HG02938 (cell line): ENCODE data around the gene DUSP9.

ENCODE experiments used
- ATAC-seq: cut with Tn5 transposase; IDR thresholded peaks from one replicate; pipeline ENCODE4 v1.9.1; 2021; ENCODE audit warnings: mild to moderate bottlenecking, moderate library complexity; ENCODE audit not compliant: unreplicated experiment

Gene DUSP9

DNA sequence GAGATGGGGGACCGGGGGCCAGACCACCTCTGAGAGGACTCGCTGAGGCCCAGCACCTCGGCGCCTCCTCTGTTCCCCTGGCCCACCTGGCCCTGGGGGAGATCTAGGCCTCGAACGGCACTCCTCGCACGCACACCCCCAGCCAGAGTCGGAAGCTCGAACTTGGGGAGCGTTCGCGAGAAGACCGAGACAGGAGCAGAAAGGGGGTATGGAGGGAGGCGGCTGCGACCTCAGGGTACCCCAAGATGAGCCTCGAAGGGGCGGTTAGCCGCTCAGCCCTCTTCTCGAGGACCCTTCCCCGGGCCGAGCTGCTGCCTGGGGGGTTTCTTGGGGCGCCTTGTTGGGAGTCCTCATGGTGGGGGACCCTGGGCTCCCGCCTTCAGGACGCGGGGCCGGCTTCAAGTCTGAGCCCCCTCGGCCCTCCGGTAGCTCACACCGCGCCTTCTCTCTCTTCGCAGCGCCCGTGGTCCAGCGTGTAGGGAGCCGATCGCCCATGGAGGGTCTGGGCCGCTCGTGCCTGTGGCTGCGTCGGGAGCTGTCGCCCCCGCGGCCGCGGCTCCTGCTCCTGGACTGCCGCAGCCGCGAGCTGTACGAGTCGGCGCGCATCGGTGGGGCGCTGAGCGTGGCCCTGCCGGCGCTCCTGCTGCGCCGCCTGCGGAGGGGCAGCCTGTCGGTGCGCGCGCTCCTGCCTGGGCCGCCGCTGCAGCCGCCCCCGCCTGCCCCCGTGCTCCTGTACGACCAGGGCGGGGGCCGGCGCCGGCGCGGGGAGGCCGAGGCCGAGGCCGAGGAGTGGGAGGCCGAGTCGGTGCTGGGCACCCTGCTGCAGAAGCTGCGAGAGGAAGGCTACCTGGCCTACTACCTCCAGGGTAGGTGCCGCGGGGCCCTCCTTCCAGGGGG, 706 bp downstream of the DUSP9 start:
- ATAC-seq, result no peak

DNA sequence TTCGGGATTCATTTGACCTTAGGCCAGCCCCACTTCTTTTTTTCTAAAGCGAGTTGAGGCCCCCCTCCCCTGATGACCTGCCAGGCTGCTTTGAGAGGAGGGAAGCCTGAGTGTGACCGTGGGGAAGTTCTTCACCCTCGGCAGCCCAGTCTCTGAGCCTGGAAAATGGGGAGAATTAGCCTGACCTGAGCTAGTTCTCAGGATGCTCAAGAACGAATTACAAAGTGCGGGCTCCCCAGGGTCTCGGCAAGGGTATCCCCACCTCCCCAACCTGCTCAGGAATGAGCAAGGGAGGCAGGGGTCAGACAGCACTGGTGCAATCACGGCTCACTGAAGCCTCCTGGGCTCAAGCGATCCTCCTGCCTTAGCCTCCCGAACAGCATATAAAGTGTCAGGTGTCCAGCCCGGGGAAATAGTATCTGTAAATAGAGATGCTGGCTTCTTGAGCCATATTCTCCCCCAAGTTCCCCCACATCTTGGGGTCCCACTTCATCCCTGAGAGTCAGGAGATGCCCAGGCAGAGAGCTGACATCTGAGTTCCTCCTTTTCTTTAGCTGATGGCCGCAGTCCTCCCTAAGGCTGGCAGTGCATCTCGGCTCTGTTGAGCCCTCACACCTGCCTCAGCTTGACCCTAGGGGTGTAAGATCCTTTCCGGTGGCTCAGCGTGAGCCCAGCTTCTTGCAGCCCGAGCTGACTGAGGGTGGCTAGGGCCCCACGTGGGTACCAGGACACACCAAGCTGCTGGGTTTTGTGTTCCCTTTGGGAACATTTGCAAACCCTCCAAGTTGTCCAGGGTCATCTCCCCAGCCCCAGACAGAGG, 1.6 kb downstream of the DUSP9 start:
- ATAC-seq, result no peak

DNA sequence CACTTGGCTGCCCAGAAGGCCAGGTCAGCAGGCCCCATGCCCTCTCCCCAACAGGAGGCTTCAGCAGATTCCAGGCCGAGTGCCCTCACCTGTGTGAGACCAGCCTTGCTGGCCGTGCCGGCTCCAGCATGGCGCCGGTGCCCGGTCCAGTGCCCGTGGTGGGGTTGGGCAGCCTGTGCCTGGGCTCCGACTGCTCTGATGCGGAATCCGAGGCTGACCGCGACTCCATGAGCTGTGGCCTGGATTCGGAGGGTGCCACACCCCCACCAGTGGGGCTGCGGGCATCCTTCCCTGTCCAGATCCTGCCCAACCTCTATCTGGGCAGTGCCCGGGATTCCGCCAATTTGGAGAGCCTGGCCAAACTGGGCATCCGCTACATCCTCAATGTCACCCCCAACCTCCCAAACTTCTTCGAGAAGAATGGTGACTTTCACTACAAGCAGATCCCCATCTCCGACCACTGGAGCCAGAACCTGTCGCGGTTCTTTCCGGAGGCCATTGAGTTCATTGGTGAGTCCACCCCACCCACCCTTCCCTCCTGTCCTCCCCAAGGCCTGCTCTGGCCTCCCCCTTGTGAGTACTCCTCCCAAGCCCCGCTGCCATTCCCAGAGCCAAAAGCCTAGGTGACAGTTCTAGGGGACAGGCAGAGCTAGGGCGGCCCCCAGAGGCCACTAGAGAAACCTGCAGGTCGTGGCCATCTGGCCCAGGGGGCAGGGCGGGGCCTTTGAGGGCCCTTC, 2.3 kb downstream of the DUSP9 start:
- ATAC-seq, result no peak

DNA sequence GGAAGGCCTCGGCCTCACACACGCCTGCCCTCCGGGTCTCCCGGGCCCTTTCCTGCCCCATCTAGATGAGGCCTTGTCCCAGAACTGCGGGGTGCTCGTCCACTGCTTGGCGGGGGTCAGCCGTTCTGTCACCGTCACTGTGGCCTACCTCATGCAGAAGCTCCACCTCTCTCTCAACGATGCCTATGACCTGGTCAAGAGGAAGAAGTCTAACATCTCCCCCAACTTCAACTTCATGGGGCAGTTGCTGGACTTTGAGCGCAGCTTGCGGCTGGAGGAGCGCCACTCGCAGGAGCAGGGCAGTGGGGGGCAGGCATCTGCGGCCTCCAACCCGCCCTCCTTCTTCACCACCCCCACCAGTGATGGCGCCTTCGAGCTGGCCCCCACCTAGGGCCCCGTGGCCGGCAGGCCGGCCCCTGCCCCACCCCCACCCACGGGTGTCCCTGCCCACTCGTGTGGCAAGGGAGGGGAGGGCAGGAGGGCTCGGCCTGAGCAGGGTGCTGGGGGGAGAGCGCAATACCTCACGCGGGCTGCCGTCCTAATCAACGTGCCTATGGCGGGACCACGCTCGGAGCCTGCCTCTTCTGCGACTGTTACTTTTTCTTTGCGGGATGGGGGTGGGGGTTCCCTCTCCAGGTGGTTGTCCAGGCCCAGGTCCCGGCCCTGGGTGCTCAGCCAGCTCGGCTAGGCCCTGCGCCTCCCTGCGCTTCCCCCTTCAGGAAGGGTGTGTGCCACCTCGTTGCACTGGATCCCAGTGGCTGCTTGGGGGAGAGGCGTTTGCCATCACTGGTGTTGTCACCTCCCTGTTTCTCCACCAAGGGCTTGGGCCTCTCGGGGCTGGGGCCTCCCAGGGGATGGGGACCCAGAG, 3.1 kb downstream of the DUSP9 start:
- no peak for ATAC-seq

DNA sequence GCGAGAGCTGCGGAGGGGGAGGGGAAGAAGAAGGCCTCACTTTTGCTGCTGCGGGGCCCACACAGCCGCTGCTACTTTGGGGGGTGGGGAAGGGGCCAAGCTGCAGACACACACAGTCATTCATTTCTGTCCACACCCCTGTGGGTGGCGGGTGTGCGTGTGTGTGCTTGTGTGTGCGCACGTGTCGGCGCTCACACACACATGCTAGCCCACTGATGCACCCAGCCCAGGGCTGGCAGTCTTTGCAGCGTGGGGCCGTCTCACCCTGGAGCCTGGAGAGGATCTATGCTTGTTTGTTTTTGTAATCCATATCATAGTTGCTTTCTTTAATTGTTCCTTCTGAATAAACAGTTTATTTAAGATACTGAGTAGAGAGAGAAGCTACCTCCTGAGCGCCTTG, 4.0 kb downstream of the DUSP9 start:
- no peak for ATAC-seq

DNA sequence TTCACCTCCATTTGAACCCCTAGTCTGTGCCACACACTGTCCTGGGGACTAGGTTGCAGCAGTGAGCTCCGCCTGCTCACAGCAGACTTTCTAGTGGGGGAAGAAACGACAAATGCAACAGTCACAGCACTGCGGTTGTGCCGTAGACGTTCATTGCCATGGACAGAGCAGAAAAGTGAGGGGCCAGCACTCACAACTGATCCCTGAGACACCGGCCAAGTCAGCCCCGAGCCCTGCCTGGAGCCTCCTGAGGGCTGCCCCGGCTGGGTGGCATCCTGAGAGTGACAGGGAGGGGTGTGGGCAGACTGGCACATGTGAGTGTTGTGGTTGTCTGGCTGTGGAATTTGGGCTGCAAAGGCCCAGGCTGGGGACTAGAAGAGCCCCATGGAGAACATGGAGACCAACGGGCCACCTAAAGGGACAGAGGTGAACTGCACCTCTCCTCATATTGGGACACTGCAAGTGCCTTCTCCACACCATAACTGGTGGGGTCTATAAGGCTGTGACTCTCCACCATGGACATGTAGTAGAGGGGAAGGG, 4.6 kb downstream of the DUSP9 start:
- ATAC-seq, result no peak

DNA sequence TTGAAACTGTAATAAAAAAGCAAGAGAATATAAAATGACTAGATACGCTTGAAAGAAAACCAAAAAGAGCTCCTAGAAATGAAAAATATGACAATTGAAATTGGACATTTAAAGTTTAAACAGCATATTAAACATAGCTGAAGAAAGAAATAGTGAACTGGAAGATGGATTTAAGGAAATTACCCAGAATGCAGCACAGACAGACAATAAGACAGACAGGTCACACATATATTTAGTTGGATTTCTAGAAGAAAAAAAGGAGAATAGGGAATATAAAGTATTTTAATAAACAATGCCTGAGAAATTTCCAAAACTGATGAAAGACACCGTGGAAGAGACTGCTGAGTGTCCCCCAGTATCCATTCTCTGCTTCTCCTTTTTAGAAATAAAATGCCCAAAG, 6.6 kb downstream of the DUSP9 start:
- no peak for ATAC-seq

DNA sequence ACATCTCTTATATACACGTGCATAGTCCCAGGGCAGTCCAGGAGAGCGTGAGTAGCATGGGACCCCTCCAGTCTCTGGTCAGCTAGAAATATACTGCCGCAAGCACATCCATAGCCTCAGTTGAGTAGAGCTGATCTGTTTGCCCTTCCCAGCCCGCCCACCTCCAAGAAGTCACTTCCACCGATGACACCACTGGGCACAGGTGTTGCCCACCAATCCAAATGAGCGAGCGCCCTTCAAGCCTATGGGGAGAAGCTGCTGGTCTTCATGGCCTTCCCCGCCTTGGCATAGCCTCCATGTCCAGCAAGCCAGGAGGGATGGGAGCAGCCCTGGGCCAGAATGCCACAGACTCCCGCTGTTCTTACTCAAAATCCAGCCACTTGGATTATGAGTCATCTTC, 10.2 kb downstream of the DUSP9 start:
- no peak for ATAC-seq

DNA sequence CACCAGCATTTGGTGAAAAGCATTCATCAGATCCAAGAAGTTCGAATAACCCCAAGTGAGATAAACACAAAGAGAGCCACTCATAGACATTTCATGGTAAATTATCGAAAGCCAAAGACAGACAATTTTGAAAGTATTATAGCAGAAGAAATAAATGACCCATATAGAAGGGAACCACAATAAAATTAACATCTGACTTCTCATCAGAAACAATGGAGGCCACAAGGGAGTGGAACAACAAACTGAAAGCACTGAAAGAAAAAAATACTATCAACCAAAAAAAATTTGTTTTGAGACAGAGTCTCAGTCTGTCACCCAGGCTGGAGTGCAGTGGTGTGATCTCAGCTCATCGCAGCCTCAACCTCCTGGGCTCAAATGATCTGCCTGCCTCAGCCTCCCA, 12.3 kb downstream of the DUSP9 start:
- ATAC-seq, result no peak

DNA sequence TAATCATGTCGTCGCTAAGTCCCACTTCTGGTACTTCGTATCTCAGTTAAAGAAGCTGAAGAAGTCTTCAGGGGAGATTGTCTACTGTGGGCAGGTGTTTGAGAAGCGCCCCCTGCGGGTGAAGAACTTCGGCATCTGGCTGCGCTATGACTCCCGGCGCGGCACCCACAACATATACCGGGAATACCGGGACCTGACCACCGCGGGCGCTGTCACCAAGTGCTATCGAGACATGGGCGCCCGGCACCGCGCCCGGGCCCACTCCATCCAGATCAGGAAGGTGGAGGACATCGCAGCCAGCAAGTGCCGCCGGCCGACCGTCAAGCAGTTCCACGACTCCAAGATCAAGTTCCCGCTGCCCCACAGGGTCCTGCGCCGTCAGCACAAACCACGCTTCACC, 15.3 kb downstream of the DUSP9 start:
- ATAC-seq, result no peak

DNA sequence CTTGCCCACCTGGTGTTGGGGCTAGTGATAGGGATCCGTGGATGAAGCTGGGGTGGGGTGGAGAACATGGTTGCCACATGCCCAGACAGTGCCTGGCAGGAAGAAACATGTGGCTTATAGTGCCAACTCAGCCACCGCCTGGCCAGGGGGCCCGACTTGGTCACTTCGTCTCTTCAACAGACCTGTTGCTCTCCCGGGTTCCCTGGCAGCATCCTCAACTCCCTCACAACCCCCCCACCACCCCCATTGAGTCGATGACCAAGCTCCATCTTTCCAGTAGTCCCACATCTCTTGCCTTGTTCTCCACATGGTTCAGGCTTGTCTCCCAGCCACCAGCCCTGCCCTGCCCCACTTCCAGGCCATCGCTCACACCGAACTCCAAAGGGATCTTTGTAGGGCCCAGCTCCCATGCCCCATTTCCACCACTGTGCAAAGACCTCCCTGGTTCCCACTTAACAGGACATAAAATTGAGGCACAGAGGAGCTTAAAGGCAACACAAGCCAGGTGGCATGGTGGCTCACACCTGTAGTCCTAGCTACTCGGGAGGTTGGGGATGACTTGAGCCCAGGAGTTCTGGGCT, 18.8 kb downstream of the DUSP9 start:
- ATAC-seq, result no peak

DNA sequence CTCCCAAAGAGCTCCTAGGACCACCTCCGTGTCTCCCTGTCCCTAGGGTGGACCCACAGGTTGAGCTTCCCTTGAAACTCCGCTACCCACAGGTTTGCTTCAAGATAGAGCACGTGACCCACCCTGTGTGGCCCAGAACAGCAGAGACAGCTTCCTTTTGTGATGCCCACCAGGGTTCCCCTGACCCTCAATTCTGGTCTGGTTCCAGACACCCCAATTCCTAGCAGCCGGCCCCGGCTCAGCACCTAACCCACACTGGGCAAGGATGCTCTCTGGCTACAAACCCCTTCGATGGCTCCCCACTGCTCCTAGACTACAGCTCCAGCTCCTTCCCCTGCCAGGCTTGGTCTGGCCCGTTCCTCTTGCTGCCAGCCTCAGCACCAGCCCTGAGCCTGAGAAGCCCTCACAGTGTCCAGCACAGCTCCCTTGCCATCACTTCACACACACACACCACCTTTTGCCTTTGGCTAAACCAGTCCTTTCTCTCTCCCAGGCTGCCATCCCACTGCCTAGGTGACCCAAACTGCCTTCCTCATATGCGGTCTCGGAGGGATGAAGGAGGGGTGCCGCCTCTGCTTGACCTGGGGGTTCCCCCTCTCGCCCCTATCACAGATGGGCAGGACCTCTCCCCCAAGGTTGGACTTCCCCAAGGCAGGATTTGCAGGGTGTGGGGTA, 20.4 kb downstream of the DUSP9 start:
- ATAC-seq, result no peak

DNA sequence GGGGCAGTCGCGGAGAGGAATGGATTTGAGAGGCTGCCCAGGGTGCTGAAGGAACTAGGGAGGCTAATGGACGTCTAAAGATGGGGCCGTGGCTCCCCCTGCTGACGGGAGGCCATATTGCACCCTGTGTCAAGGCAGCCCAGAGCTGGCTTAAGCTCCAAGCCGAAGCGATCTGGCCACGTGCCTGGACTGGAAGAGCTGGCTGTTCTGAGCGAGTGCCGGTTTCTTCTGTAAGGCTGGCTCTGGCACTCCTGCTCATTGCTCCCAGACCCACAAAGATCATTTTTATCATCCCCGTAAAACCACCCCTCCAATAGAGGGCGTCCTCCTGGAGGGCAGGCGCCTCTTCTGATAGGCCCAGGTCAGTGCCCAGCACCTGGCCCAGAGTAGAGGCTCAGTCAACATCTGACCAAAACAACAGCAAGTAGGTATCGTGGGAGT, 21.0 kb downstream of the DUSP9 start:
- no peak for ATAC-seq

DNA sequence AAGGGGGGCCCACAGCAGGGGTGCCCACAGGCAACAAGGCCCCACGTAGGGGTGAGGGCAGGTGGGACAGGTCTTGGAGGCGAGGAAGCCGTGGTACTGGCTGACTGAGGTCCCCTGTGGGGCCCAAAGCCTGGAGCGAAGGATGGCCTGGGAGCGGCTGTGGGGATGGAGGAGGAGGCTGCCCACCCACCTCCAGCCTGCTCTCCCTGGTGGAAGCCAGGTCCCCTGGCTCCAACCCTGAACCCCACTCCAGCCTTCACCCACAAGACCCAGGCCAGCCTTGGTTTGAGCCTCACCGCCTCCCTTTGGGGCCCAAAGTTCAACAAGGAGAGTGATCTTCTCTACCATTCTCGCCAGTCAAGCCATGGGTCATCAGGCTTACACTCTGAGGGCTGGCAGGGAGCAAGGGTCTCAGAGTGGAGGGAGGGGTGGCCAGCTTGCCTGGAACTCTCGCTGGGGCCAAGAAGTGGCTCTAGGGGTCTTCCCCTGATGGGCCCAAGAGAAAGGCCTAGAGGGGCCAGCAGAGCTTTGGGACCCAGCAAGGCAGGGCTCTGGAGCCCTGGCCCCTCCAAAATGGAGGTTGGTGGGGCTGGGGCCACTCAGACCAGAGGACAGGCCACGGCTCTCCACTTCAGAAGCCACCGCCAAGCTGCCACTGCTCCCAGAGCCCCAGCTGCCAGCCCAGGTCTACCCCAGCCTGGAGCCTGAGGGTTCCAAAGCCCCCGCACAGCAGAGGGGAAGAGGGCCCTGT, 21.6 kb downstream of the DUSP9 start:
- ATAC-seq, result no peak

DNA sequence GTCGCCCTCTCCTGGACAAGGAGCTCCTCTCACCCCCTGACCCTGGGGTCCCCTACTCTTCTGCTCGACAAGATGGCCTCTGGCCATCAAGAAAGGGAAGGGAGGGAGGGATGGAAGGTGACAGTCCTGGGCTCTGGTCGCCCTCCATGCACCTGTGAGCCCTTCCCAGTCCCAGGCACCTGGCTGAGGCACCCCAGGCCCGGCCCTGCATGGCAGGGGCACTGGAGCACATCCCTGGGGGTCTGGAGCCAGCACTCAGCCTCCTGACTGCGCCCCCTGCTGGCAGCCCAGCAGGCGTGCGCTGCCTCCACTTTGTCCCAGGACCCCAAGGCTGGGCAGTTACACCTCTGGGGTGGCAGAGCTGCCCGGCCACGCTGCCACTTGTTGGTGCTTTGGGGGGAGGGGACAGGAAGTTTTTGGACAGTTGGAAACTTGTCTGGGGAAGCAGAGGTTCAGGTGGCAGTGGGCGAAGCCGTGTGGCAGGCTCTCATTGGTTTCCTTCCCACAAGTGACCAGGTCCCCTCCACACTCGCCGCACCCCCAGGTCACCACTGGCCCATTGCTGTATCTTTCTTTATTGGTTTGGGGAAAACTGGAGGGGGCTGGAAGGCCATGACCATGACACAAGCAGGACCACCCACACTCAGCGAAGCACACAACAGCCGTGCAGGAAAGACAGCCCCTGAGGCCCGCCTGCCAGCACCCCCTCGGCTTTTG, 22.3 kb downstream of the DUSP9 start:
- no peak for ATAC-seq

DNA sequence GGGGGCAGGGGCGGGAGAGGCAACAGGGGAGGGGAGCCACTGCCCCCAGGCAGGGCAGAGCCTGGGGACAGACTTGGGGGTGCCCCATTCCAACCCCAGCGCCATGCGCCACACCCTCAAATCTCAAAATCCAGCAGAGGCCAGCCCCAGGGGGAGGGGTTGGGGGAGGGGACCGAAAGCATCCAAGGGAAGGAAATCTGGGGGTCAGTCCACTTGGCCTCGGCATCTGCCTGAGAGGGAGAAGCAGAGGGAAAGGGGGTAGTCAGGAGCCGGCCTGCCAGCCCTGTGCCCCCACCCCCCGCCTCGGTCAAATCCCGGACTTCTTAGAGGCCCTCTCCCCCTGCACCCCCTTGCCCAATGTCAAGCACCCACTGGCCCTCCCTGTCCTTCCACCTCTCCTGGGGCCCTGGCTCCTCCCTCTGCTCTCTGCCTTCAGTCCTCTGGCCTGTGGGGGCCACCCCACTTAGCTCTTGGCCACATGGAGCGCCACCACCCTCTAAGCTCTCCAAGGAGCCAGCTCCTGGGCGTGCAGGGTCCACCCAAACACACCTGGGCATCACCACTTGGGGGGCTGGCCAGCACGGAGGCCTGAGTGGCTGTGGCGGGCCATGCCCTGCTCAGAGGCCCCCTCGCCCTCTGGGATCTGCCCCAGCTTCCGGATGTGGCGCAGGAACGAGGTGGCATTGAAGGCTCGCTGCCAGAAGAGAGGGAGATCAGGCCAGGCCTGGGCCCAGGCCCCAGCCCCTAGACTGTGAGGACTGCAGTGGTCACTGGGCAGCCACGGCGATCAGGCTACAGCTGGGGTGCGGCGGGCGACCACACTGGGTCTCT, 23.1 kb downstream of the DUSP9 start:
- ATAC-seq, result no peak
